ENCODE data around the gene SERPINA5. TPM values are rescaled to one million over a fixed set of nuclear protein-coding genes. Genes with fewer than 3 reads are reported as not detected.
A peak's percentile ranks its signal among the peaks of the same experiment; 100 is the strongest.

SERPINA5 gene
- total and polyA plus RNA-seq, 2 of the 13 experiments (the other 11 are each of a cell fraction or from before 2014, with no cell fraction given), result 449 to 498 TPM

- no peak for TF ChIP-seq ZFP41 (CRISPR knock-in tag; IDR thresholded peaks at IDR 0.05; ENCODE audit: borderline replicate concordance)
- peak; percentile 87; the same call in 1 of the 2 replicates for TF ChIP-seq ZNF691 (CRISPR knock-in tag; IDR thresholded peaks at IDR 0.05; ENCODE audit: borderline replicate concordance, low read depth)
- peak; percentile 29; the same call in 1 of the 2 replicates for TF ChIP-seq RFX3 (CRISPR knock-in tag; IDR thresholded peaks at IDR 0.05)
- TF ChIP-seq ZNF275 (CRISPR knock-in tag; IDR thresholded peaks at IDR 0.05; ENCODE audit: borderline replicate concordance), result peak; percentile 95; the same call in 1 of the 2 replicates
- TF ChIP-seq ATF1 (CRISPR knock-in tag; IDR thresholded peaks at IDR 0.05), result peak; percentile 88
- peak; percentile 96 for TF ChIP-seq GATA4 (IDR thresholded peaks at IDR 0.05; ENCODE audit: borderline replicate concordance, low read depth)
- TF ChIP-seq MAFG (CRISPR knock-in tag; IDR thresholded peaks at IDR 0.05), result no peak
- TF ChIP-seq DNMT1 (CRISPR knock-in tag; IDR thresholded peaks at IDR 0.05), result no peak
- TF ChIP-seq ZNF609 (CRISPR knock-in tag; IDR thresholded peaks at IDR 0.05; ENCODE audit: borderline replicate concordance), result peak; percentile 100
- TF ChIP-seq CHD2 (IDR thresholded peaks at IDR 0.05; ENCODE audit: low read depth, low read length), result no peak
- TF ChIP-seq SP5 (CRISPR knock-in tag; IDR thresholded peaks at IDR 0.05; ENCODE audit: borderline replicate concordance, low read depth), result peak; percentile 93
- peak; percentile 99 for TF ChIP-seq REPIN1 (CRISPR knock-in tag; IDR thresholded peaks at IDR 0.05; ENCODE audit: borderline replicate concordance, low read depth)
- TF ChIP-seq HDAC2 (CRISPR knock-in tag; IDR thresholded peaks at IDR 0.05), result peak; percentile 98
- no peak; the same call in 1 of the 2 replicates for TF ChIP-seq ZNF546 (CRISPR knock-in tag; conservative IDR thresholded peaks at IDR 0.05)
- peak; percentile 64; the same call in 1 of the 2 replicates for TF ChIP-seq ZNF629 (CRISPR knock-in tag; conservative IDR thresholded peaks at IDR 0.05)
- peak; percentile 98 for TF ChIP-seq NR1H2 (CRISPR knock-in tag; IDR thresholded peaks at IDR 0.05; ENCODE audit: borderline replicate concordance, low read depth)
- no peak for TF ChIP-seq ZBTB1 (CRISPR knock-in tag; IDR thresholded peaks at IDR 0.05; ENCODE audit: borderline replicate concordance)
- TF ChIP-seq ZNF143 (CRISPR knock-in tag; IDR thresholded peaks at IDR 0.05), result peak; percentile 74
- TF ChIP-seq LCORL (IDR thresholded peaks at IDR 0.05), result no peak
- peak; percentile 94 for TF ChIP-seq LCORL (CRISPR knock-in tag; IDR thresholded peaks at IDR 0.05)
- TF ChIP-seq KLF9 (CRISPR knock-in tag; IDR thresholded peaks at IDR 0.05; ENCODE audit: low read depth), result peak; percentile 86; the same call in 1 of the 2 replicates
- TF ChIP-seq TOPORS (CRISPR knock-in tag; IDR thresholded peaks at IDR 0.05), result 0 out of 2 replicates have a peak, but pooled peaks have one; percentile 28
- TF ChIP-seq ZNF207 (IDR thresholded peaks at IDR 0.05; ENCODE audit: borderline replicate concordance), result no peak
- peak; percentile 99 for TF ChIP-seq NR2F2 (IDR thresholded peaks at IDR 0.05; ENCODE audit: borderline replicate concordance, low read depth)
- 0 out of 2 replicates have a peak, but pooled peaks have one; percentile 92 for TF ChIP-seq ZKSCAN8 (CRISPR knock-in tag; IDR thresholded peaks at IDR 0.05; ENCODE audit: borderline replicate concordance)
- peak; percentile 24; the same call in 1 of the 2 replicates for TF ChIP-seq NFE2L2 (IDR thresholded peaks at IDR 0.05; ENCODE audit: low read length)
Measured at GRCh38 chr14:94593749-94594431, 12.7 kb downstream of the SERPINA5 start (continued).
